Colonic mucosa (tissue), 4 donors: Measurements from ENCODE around the gene STXBP6. TPM values are rescaled to one million over a fixed set of nuclear protein-coding genes. Genes with fewer than 3 reads are reported as not detected.
A peak's percentile ranks its signal among the peaks of the same experiment; 100 is the strongest.

ENCODE experiments used
- DNase-seq: peaks from one replicate; pipeline ENCODE4 v3.0.0-alpha.2; 2020
- H3K27ac ChIP-seq: fragments of 200-600 bp; one replicate; pipeline ENCODE4 v1.8.0; 2021
- H3K27me3 ChIP-seq: fragments of 200-600 bp; one replicate; pipeline ENCODE4 v1.8.0; 2021
- H3K36me3 ChIP-seq: fragments of 200-600 bp; one replicate; pipeline ENCODE4 v1.8.0; 2021
- H3K4me1 ChIP-seq: fragments of 200-600 bp; one replicate; pipeline ENCODE4 v1.8.0; 2021; ENCODE audit warnings: mild to moderate bottlenecking
- H3K4me3 ChIP-seq: fragments of 200-600 bp; one replicate; pipeline ENCODE4 v1.8.0; 2021
- H3K9ac ChIP-seq, 2 donors: one replicate each; pipeline ENCODE4 v1.7.0; 2013; ENCODE audit warnings: control low read depth in 2 of 2, low read depth in 2 of 2, low read length in 2 of 2
- H3K9me3 ChIP-seq: fragments of 200-600 bp; one replicate; pipeline ENCODE4 v1.8.0; 2021
- intact Hi-C: fragments of 100-400 bp; cut with DNase I; formaldehyde crosslinking; loops from one replicate; pipeline ENCODE4 v1.14.1; 2022
- total RNA-seq, 2 donors: library from RNA; stranded (reverse); fragmentation: NEBNext Ultra II Directional in 1 of 2; extraction: Animal tissue kit (Norgen Biotek cat#: 25700) in 1 of 2; gene quantifications; one replicate each; pipeline ENCODE4 v1.2.1, GENCODE V29; 2021
- TF ChIP-seq, protein P1 (sequence below): fragments of 200-600 bp; IDR thresholded peaks from one replicate; pipeline ENCODE4 v1.8.0; 2022; ENCODE audit warnings: antibody characterized with exemption, mild to moderate bottlenecking
- donor health status: healthy.
- donor health status: DM: no; HTN: no; CAD: no.
- donor health status: DM: no; HTN: no; CAD: no.

The STXBP6 gene
- total RNA-seq, 2 donors from 2014 or later = 23.7 to 26.1 TPM

DNA sequence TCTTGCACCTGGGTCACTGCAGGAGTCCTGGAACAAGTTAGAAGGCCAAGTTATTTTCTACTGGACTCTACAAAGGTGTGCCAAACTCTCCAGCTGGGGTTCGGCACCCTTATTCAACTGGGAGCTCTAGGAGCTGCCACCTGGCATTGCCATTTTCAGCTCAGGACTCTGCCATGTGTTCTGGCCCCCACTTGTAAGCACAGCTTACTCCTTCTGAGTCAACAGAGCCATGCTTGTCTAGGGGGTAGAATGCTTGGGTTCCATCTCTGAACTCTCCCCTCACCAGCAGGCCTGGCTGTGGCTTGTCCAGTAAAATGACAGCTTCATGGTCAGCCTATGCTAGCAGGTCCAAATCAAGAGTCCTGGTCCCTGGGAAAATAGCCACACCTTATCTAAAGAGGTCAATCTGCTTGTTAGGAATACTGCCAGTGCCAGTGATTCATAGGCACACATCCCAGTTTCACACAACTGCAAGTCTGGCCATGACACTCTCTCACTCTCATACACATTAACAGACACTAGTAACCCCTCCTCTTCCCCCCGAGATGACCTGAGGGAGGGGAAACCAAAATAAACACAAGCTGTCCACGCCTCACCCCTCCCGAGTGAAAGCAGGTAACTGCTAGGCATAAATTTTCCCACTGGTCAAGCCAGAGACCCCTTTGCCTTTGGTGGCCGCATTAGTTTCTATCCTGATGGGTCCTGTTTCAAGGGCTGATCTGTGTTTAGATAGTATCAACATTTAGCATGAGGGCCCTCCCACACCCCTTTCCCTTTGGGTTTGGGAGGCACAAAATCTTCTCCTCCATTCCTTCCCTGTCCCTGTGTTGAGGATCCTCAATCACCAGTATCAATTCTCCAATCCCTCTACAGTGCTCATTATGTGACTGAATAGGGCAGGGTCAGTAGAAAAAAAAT, 233.7 kb downstream of the STXBP6 start:
- intact Hi-C loops = no loop called here
- Histone ChIP-seq H3K9ac (peak overlapping the region in 1 of 2 donors; percentile 52), H3K4me3 (no peak overlapping the region), H3K27ac (peak overlapping the region; percentile 92), H3K9me3 (no peaks in the 10 kb centered on the region), H3K27me3 (no peaks in the 10 kb centered on the region), H3K4me1 (peaks cover 17% of the 10 kb centered on the region), H3K36me3 (no peaks in the 10 kb centered on the region)
- peak; percentile 70 for DNase-seq
- TF ChIP-seq, protein P1, sequence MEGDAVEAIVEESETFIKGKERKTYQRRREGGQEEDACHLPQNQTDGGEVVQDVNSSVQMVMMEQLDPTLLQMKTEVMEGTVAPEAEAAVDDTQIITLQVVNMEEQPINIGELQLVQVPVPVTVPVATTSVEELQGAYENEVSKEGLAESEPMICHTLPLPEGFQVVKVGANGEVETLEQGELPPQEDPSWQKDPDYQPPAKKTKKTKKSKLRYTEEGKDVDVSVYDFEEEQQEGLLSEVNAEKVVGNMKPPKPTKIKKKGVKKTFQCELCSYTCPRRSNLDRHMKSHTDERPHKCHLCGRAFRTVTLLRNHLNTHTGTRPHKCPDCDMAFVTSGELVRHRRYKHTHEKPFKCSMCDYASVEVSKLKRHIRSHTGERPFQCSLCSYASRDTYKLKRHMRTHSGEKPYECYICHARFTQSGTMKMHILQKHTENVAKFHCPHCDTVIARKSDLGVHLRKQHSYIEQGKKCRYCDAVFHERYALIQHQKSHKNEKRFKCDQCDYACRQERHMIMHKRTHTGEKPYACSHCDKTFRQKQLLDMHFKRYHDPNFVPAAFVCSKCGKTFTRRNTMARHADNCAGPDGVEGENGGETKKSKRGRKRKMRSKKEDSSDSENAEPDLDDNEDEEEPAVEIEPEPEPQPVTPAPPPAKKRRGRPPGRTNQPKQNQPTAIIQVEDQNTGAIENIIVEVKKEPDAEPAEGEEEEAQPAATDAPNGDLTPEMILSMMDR = no peak

DNA sequence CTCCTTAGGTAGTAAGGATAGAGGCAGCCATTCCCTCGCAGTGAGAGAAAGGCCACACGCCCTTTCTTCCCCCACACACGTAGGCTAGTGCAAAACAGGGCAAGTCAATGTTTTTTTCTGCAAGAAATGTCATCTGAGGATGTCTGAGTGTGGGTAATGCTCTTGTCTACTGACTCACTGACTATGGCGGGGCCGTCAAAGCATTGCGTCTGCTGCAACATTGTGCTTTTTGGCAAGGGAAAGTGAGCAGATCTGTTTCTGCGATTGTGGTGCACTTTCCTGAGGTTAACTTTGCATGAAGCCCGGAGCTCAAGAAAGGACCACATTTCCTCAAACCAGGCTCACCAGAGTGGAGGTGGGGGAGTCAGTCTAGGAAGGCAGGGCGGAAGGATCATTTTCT, 234.4 kb downstream of the STXBP6 start:
- Histone ChIP-seq H3K27ac (peak overlapping the region; percentile 92), H3K9ac (peak overlapping the region in 1 of 2 donors; percentile 52), H3K4me3 (no peak overlapping the region), H3K36me3 (no peaks in the 10 kb centered on the region), H3K9me3 (no peaks in the 10 kb centered on the region), H3K27me3 (no peaks in the 10 kb centered on the region), H3K4me1 (peaks cover 17% of the 10 kb centered on the region)
- no peak for DNase-seq
- intact Hi-C loops = no loop called here
- TF ChIP-seq, protein P1 = no peak

DNA sequence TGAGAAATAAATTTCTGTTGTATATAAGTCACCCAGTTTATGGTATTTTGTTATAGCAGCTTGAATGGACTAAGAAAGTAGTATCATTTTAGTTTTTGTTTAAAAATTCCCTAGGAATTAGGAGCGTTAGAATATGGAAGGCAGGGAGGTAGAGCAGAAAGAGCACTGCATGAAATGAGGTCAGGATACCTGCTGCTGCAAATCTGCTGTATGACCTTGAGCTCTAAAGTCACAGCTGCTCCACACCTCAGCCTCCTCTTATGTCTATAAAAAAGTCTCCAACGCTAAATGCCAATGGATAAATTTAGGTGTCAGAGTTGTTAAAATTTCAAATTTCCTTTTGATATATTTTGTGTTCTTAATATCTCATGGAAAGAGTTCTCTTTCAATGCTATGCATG, 235.0 kb downstream of the STXBP6 start:
- Histone ChIP-seq H3K4me1 (peaks cover 17% of the 10 kb centered on the region), H3K27ac (no peak overlapping the region), H3K4me3 (no peak overlapping the region), H3K27me3 (no peaks in the 10 kb centered on the region), H3K9ac (no peak overlapping the region), H3K36me3 (no peaks in the 10 kb centered on the region), H3K9me3 (no peaks in the 10 kb centered on the region)
- intact Hi-C loops = no loop called here
- no peak for DNase-seq
- TF ChIP-seq, protein P1 = no peak

DNA sequence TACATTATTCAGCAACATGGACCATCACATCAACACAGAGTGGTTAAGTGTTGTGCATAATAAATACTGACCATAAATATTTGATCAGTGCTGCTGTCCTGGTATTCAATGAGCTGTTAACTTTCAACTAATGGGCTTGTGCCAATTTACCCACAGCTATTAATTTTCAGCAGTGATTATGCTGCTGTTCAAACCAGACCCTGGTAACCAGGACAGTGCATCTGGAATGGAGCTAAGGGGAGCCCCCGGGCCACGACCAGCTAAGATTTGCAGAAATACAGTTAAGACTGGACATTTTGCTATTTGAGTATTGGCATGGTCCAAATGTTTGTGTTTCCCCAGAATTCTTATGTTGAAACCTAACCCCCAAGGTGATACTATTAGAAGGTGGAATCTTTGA, 235.6 kb downstream of the STXBP6 start:
- no peaks in the 10 kb centered on the region for H3K36me3 ChIP-seq
- H3K27ac ChIP-seq = no peak overlapping the region
- H3K4me3 ChIP-seq = no peak overlapping the region
- no peak for DNase-seq
- H3K4me1 ChIP-seq = peaks cover 17% of the 10 kb centered on the region
- intact Hi-C loops = no loop called here
- H3K27me3 ChIP-seq = no peaks in the 10 kb centered on the region
- H3K9me3 ChIP-seq = no peaks in the 10 kb centered on the region
- TF ChIP-seq, protein P1 = no peak
- H3K9ac ChIP-seq = no peak overlapping the region

DNA sequence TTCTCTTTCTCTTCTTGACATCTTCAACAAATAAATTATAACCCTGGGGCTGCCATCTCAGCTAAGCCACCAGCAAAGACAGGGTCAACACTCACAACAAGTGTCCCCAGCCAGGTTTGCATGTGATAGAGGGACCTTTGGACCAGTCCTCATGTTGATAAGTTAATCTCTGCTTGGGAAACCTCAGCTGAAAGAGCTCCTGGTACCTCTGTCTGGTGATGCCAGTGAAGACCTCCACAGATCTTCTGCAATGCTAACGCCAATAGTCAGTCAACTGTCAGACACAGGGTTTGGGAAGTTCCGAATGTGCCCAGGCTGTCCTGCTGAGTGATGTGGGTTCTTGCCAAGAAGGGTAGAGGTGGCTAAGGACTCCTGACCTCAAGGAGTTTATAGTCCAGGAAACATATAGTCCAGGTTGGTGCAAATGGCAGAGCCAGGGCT, 236.1 kb downstream of the STXBP6 start:
- no peak overlapping the region for H3K27ac ChIP-seq
- H3K9me3 ChIP-seq = no peaks in the 10 kb centered on the region
- no peaks in the 10 kb centered on the region for H3K27me3 ChIP-seq
- peaks cover 12% of the 10 kb centered on the region for H3K4me1 ChIP-seq
- TF ChIP-seq, protein P1 = no peak
- DNase-seq = no peak
- no peaks in the 10 kb centered on the region for H3K36me3 ChIP-seq
- no peak overlapping the region for H3K4me3 ChIP-seq
- intact Hi-C loops = no loop called here
- no peak overlapping the region for H3K9ac ChIP-seq
